Neural cell (in vitro differentiated cells): ENCODE measurements around the gene PLPPR5. TPM values are rescaled to one million over a fixed set of nuclear protein-coding genes. Genes with fewer than 3 reads are reported as not detected.

Experiments
- H2AFZ ChIP-seq: fragments of 200-600, 300-800 bp; sonication (generic), shearing (Covaris generic); 2 replicates; pipeline ENCODE4 v1.6.0; 2014; ENCODE audit warnings: low read depth, mild to moderate bottlenecking, antibody characterized with exemption, low read length, moderate library complexity
- H3F3A ChIP-seq: fragments of 200-600 bp; shearing (Covaris generic); 2 replicates; pipeline ENCODE4 v1.6.1; 2016; ENCODE audit warnings: mild to moderate bottlenecking, moderate library complexity, mixed read lengths, antibody characterized with exemption, low read length; ENCODE audit not compliant: insufficient read depth, poor library complexity, severe bottlenecking
- H3K27ac ChIP-seq: fragments of 200-600, 300-800 bp; sonication (generic), shearing (Covaris generic); 2 replicates; pipeline ENCODE4 v1.5.1; 2014; ENCODE audit warnings: mild to moderate bottlenecking, low read length, moderate library complexity
- H3K27me3 ChIP-seq: fragments of 300-800, 200-600 bp; sonication (generic), shearing (Covaris generic); 2 replicates; pipeline ENCODE4 v1.6.0; 2014; ENCODE audit warnings: mild to moderate bottlenecking, low read depth, low read length, moderate library complexity; ENCODE audit not compliant: insufficient read depth
- H3K36me3 ChIP-seq: fragments of 300-800, 200-600 bp; sonication (generic), shearing (Covaris generic); 2 replicates; pipeline ENCODE4 v1.5.1; 2014; ENCODE audit warnings: mild to moderate bottlenecking, antibody characterized with exemption, low read length, moderate library complexity; ENCODE audit not compliant: insufficient read depth
- H3K4me2 ChIP-seq: fragments of 300-800, 200-600 bp; sonication (generic), shearing (Covaris generic); 2 replicates; pipeline ENCODE4 v1.6.0; 2014; ENCODE audit warnings: mild to moderate bottlenecking, low read length
- H3K4me3 ChIP-seq: fragments of 300-800, 200-600 bp; sonication (generic), shearing (Covaris generic); 2 replicates; pipeline ENCODE4 v1.5.1; 2014; ENCODE audit warnings: mild to moderate bottlenecking, low read length, moderate library complexity
- H3K79me2 ChIP-seq: fragments of 200-600 bp; shearing (Covaris generic); replicated peaks from 2 replicates; pipeline ENCODE4 v1.6.0; 2014; ENCODE audit warnings: mild to moderate bottlenecking, low read length, moderate library complexity; ENCODE audit not compliant: insufficient read depth
- H3K9ac ChIP-seq: fragments of 300-800, 200-600 bp; sonication (generic), shearing (Covaris generic); 2 replicates; pipeline ENCODE4 v1.6.1; 2016; ENCODE audit warnings: mild to moderate bottlenecking, low read length, mixed read lengths
- H3K9me2 ChIP-seq: fragments of 200-600 bp; shearing (Covaris generic); 2 replicates; pipeline ENCODE4 v1.6.1; 2016; ENCODE audit warnings: mild to moderate bottlenecking, low read length, mixed read lengths; ENCODE audit not compliant: insufficient read depth
- H3K9me3 ChIP-seq: fragments of 200-600, 300-800 bp; sonication (generic), shearing (Covaris generic); 2 replicates; pipeline ENCODE4 v1.6.1; 2016; ENCODE audit warnings: mild to moderate bottlenecking, mixed run types, low read length, moderate library complexity, mixed read lengths
- H4K20me1 ChIP-seq: fragments of 200-600 bp; shearing (Covaris generic); 2 replicates; pipeline ENCODE4 v1.6.1; 2016; ENCODE audit warnings: mild to moderate bottlenecking, mixed run types; ENCODE audit not compliant: insufficient read depth
- CTCF ChIP-seq: fragments of 450-650 bp; IDR thresholded peaks from 2 replicates; pipeline ENCODE4 v1.5.1; 2014; ENCODE audit warnings: antibody characterized with exemption, mild to moderate bottlenecking, moderate library complexity; ENCODE audit not compliant: poor library complexity, severe bottlenecking
- EP300 ChIP-seq: fragments of 450-650 bp; conservative IDR thresholded peaks from 2 replicates; pipeline ENCODE4 v1.6.1; 2014; ENCODE audit warnings: antibody characterized with exemption, mild to moderate bottlenecking, moderate library complexity; ENCODE audit not compliant: poor library complexity, severe bottlenecking
- EZH2 ChIP-seq: fragments of 200-600, 300-800 bp; shearing (Covaris generic), sonication (generic); IDR thresholded peaks from 2 replicates; pipeline ENCODE4 v1.6.1; 2014; ENCODE audit warnings: antibody characterized with exemption, low read length, borderline replicate concordance, mild to moderate bottlenecking; ENCODE audit not compliant: insufficient read depth, poor library complexity, severe bottlenecking
- MXI1 ChIP-seq: fragments of 450-650 bp; conservative IDR thresholded peaks from 2 replicates; pipeline ENCODE4 v1.6.1; 2014; ENCODE audit warnings: antibody characterized with exemption, mild to moderate bottlenecking; ENCODE audit not compliant: poor library complexity, severe bottlenecking
- POLR2AphosphoS5 ChIP-seq: IDR thresholded peaks from 2 replicates; pipeline ENCODE4 v1.6.1; 2012
- RAD21 ChIP-seq: fragments of 450-650 bp; conservative IDR thresholded peaks from 2 replicates; pipeline ENCODE4 v1.6.1; 2014; ENCODE audit warnings: antibody characterized with exemption, mild to moderate bottlenecking, moderate library complexity
- REST ChIP-seq: IDR thresholded peaks from 2 replicates; pipeline ENCODE4 v1.6.1; 2012; ENCODE audit warnings: borderline replicate concordance
- SMC3 ChIP-seq: fragments of 450-650 bp; conservative IDR thresholded peaks from 2 replicates; pipeline ENCODE4 v1.6.1; 2014; ENCODE audit warnings: antibody characterized with exemption, mild to moderate bottlenecking, moderate library complexity; ENCODE audit not compliant: poor library complexity
- TAF1 ChIP-seq: IDR thresholded peaks from 2 replicates; pipeline ENCODE4 v1.6.1; 2012; ENCODE audit warnings: low read depth
- polyA plus RNA-seq: library from polyadenylated mRNA; depleted of rRNA; stranded (reverse); fragments of >200 nt; gene quantifications from 2 replicates; pipeline ENCODE4 v1.2.3, GENCODE V29; 2014

PLPPR5 gene
- polyA plus RNA-seq, 1 donor from 2014 or later, result 21.9 TPM

DNA sequence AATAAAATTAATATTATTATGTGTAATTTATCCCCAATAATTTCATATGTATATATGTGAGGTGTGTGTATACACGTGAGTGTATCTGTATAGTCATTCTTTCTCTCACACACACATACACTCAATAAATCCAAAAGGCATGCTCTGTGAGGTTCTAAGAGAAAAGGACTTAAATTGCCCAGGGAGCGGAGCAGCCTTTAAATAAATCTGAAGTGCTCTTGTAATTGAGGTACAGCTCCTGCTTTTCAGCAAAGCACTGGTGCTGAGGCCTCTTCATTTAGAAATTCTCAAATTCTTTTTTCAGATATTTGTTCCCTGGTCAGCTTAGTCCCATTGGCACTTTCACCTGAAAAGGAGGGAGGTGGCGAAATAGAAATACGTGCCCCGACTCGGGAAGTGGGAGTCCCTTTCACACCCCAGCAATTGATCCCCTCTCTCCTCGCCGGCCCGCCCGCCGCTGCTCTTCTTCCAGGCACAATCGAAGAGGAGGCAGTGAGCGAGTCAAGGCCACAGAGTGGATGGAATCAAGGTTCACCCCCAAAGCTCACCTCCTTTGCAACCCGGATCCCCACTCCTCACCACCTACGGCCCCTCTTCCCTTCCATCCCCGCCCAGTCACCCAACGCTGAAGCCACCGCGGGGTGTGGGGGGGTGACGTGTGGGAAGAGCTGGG, 944 bp downstream of the PLPPR5 start:
- H3K27ac ChIP-seq, result peak overlapping the region; percentile 20
- H3K36me3 ChIP-seq, result no peaks in the 10 kb centered on the region
- no peaks in the 10 kb centered on the region for H4K20me1 ChIP-seq
- TF ChIP-seq MXI1, result no peak
- TF ChIP-seq RAD21, result no peak
- no peak for TF ChIP-seq EZH2
- TF ChIP-seq CTCF, result no peak
- TF ChIP-seq EP300, result no peak
- no peak for TF ChIP-seq POLR2AphosphoS5
- TF ChIP-seq REST, result no peak
- no peak for TF ChIP-seq TAF1
- no peak for TF ChIP-seq SMC3
- no peaks in the 10 kb centered on the region for H3K79me2 ChIP-seq
- H3F3A ChIP-seq, result no peaks in the 10 kb centered on the region
- no peaks in the 10 kb centered on the region for H3K9me2 ChIP-seq
- H3K9me3 ChIP-seq, result no peaks in the 10 kb centered on the region
- peak overlapping the region; percentile 40 for H2AFZ ChIP-seq
- H3K27me3 ChIP-seq, result peaks cover 19% of the 10 kb centered on the region
- peak overlapping the region; percentile 69 for H3K9ac ChIP-seq
- H3K4me2 ChIP-seq, result peak overlapping the region; percentile 65
- peak overlapping the region; percentile 83 for H3K4me3 ChIP-seq

- H3K27ac ChIP-seq, result no peak overlapping the region
- TF ChIP-seq MXI1 (no peak), TAF1 (no peak), EP300 (no peak), RAD21 (no peak), SMC3 (no peak), CTCF (no peak), EZH2 (no peak), REST (no peak), POLR2AphosphoS5 (no peak)
- H3K9ac ChIP-seq, result no peak overlapping the region
- no peaks in the 10 kb centered on the region for H4K20me1 ChIP-seq
- H3K79me2 ChIP-seq, result no peaks in the 10 kb centered on the region
- no peaks in the 10 kb centered on the region for H3K36me3 ChIP-seq
- H3K27me3 ChIP-seq, result no peaks in the 10 kb centered on the region
- no peaks in the 10 kb centered on the region for H3K9me3 ChIP-seq
- H2AFZ ChIP-seq, result no peak overlapping the region
- no peaks in the 10 kb centered on the region for H3F3A ChIP-seq
- H3K4me2 ChIP-seq, result no peak overlapping the region
- no peak overlapping the region for H3K4me3 ChIP-seq
- H3K9me2 ChIP-seq, result no peaks in the 10 kb centered on the region
Measured at GRCh38 chr1:98992844-98993243, 11.8 kb downstream of the PLPPR5 start.
